HepG2 (cell line): ENCODE data around the gene BZW1. TPM values are rescaled to one million over a fixed set of nuclear protein-coding genes. Genes with fewer than 3 reads are reported as not detected.

Source experiments
- ELF3 ChIP-seq: IDR thresholded peaks from 2 replicates; pipeline ENCODE4 v1.6.1; 2016; ENCODE audit warnings: missing genetic modification reagents, missing compliant biosample characterization
- EP300 ChIP-seq, 3 experiments: sonication (generic) in 1 of 3; formaldehyde crosslinking in 1 of 3; IDR thresholded peaks; 2 replicates each; pipeline versions ENCODE4 v1.5.1 to v1.6.1; 2011 to 2020; ENCODE audit warnings: low read depth in 2 of 3, low read length in 2 of 3, borderline replicate concordance in 1 of 3, improper control_type of control experiment in 1 of 3, mild to moderate bottlenecking in 1 of 3, missing genetic modification reagents in 1 of 3, moderate library complexity in 1 of 3
- FOSL2 ChIP-seq: sonication (generic); formaldehyde crosslinking; IDR thresholded peaks from 2 replicates; pipeline ENCODE4 v1.4.0; 2020; ENCODE audit warnings: missing genetic modification reagents
- HIVEP1 ChIP-seq: sonication (generic); formaldehyde crosslinking; IDR thresholded peaks from 2 replicates; pipeline ENCODE4 v1.4.0; 2020; ENCODE audit warnings: mild to moderate bottlenecking, missing genetic modification reagents
- JUN ChIP-seq: sonication (generic); formaldehyde crosslinking; IDR thresholded peaks from 2 replicates; pipeline ENCODE4 v1.4.0; 2020; ENCODE audit warnings: mild to moderate bottlenecking, missing genetic modification reagents
- KDM4B ChIP-seq: sonication (generic); formaldehyde crosslinking; IDR thresholded peaks from 2 replicates; pipeline ENCODE4 v1.4.0; 2020; ENCODE audit warnings: missing genetic modification reagents
- MEIS1 ChIP-seq: sonication (generic); formaldehyde crosslinking; IDR thresholded peaks from 2 replicates; pipeline ENCODE4 v1.9.0; 2021; ENCODE audit warnings: mild to moderate bottlenecking, missing genetic modification reagents, moderate library complexity, borderline replicate concordance
- RCOR2 ChIP-seq: IDR thresholded peaks from 2 replicates; pipeline ENCODE4 v1.6.1; 2016; ENCODE audit warnings: missing biosample characterization, missing genetic modification reagents
- SAP130 ChIP-seq: IDR thresholded peaks from 2 replicates; pipeline ENCODE4 v1.6.1; 2016; ENCODE audit warnings: low read depth
- SOX13 ChIP-seq, 3 experiments: fragments of 450-650 bp in 1 of 3; sonication (generic) in 1 of 3; formaldehyde crosslinking in 1 of 3; IDR thresholded peaks in 2 of 3; conservative IDR thresholded peaks in 1 of 3; 2 replicates each; pipeline versions ENCODE4 v1.5.0 to v1.6.1; 2016 to 2020; ENCODE audit warnings: antibody characterized with exemption in 1 of 3, mild to moderate bottlenecking in 1 of 3, missing compliant biosample characterization in 1 of 3, missing genetic modification reagents in 1 of 3, moderate library complexity in 1 of 3
- SOX6 ChIP-seq, 2 experiments: fragments of 450-650 bp in 1 of 2; sonication (generic) in 1 of 2; formaldehyde crosslinking in 1 of 2; IDR thresholded peaks; 2 replicates each; pipeline versions ENCODE4 v1.4.0 to v1.6.1; 2017 to 2020; ENCODE audit warnings: antibody characterized with exemption in 1 of 2, mild to moderate bottlenecking in 1 of 2, missing genetic modification reagents in 1 of 2
- TEAD3 ChIP-seq: optimal IDR thresholded peaks from 2 replicates; pipeline ENCODE3; 2016; ENCODE audit warnings: borderline replicate concordance
- ZNF331 ChIP-seq: sonication (generic); formaldehyde crosslinking; IDR thresholded peaks from 2 replicates; pipeline ENCODE4 v1.4.0; 2020; ENCODE audit warnings: missing genetic modification reagents
- ZNF430 ChIP-seq: sonication (generic); formaldehyde crosslinking; IDR thresholded peaks from 2 replicates; pipeline ENCODE4 v1.9.0; 2021; ENCODE audit warnings: mild to moderate bottlenecking, missing genetic modification reagents
- ZSCAN9 ChIP-seq: IDR thresholded peaks from 2 replicates; pipeline ENCODE4 v1.6.1; 2016; ENCODE audit warnings: borderline replicate concordance
- polyA plus RNA-seq, 8 experiments: library from polyadenylated mRNA; depleted of rRNA in 3 of 8; stranded (reverse) in 7 of 8; unstranded in 1 of 8; fragments of >200 nt; fragmentation: Illumina TruSeq in 4 of 8; extraction: Trizol in 4 of 8; gene quantifications; 2 replicates each; pipeline versions ENCODE4 v1.2.1 to v1.2.3, GENCODE V29; 2011 to 2016; ENCODE audit warnings: low read depth in 4 of 8, missing spikeins in 1 of 8, mixed read lengths in 1 of 8; ENCODE audit not compliant: insufficient read depth in 1 of 8
- total RNA-seq, 5 experiments: library from RNA; depleted of rRNA; stranded (reverse); fragments of >200 nt; fragmentation: Illumina TruSeq; extraction: Trizol; gene quantifications; 2 replicates each; pipeline ENCODE4 v1.2.3, GENCODE V29; 2016; ENCODE audit warnings: low read depth in 1 of 5
- TF ChIP-seq, protein P1 (sequence below): IDR thresholded peaks from 2 replicates; pipeline ENCODE4 v1.6.1; 2016; ENCODE audit warnings: low read depth
- TF ChIP-seq, protein P2 (sequence below): sonication (generic); formaldehyde crosslinking; conservative IDR thresholded peaks from 2 replicates; pipeline ENCODE4 v1.4.0; 2020; ENCODE audit warnings: missing genetic modification reagents
- TF ChIP-seq, protein P3 (sequence below): IDR thresholded peaks from 2 replicates; pipeline ENCODE4 v1.6.1; 2016; ENCODE audit warnings: missing biosample characterization, missing genetic modification reagents, low read depth
- TF ChIP-seq, protein P4 (sequence below): sonication (generic); formaldehyde crosslinking; IDR thresholded peaks from 2 replicates; pipeline ENCODE4 v1.5.1; 2020; ENCODE audit warnings: mild to moderate bottlenecking, missing genetic modification reagents, borderline replicate concordance

Gene BZW1
- total and polyA plus RNA-seq, 2 of the 13 experiments (the other 11 are each of a cell fraction or from before 2014, with no cell fraction given), result 106 to 384 TPM

DNA sequence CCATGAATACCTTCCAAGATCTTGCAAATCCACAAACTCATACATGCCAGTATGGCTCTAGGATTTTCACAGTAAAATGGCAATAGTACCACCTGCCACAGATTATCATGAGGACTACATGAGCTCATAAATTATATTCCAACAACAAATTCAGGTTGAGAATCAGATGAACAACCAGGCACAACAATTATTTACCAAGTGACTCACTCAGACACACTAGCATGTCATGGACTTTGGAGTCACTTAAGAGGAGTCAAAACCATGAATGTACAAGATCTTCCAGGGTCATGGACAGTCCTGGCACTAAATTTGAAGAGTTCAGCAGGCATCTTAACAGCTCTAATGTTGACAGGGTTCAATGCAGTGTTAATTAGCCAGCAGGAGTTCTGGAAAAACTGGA lies 34.4 kb upstream of the BZW1 start (continued):
- TF ChIP-seq, protein P1, sequence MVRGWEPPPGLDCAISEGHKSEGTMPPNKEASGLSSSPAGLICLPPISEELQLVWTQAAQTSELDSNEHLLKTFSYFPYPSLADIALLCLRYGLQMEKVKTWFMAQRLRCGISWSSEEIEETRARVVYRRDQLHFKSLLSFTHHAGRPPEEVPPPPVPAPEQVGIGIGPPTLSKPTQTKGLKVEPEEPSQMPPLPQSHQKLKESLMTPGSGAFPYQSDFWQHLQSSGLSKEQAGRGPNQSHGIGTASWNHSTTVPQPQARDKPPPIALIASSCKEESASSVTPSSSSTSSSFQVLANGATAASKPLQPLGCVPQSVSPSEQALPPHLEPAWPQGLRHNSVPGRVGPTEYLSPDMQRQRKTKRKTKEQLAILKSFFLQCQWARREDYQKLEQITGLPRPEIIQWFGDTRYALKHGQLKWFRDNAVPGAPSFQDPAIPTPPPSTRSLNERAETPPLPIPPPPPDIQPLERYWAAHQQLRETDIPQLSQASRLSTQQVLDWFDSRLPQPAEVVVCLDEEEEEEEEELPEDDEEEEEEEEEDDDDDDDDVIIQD (CRISPR knock-in tag), result peak; percentile 72; the same call in 1 of the 2 replicates
- TF ChIP-seq ZNF430 (CRISPR knock-in tag), result no peak
- no peak for TF ChIP-seq ZSCAN9
- TF ChIP-seq SOX13 (IDR thresholded peaks at IDR 0.05), result no peak
- peak in 1 of 2 experiments; percentile 34; a peak in 1 of 4 replicates for TF ChIP-seq SOX13 (CRISPR knock-in tag; conservative IDR thresholded peaks at IDR 0.05 in 1 of 2, IDR thresholded peaks at IDR 0.05 in 1 of 2)
- TF ChIP-seq, protein P2, sequence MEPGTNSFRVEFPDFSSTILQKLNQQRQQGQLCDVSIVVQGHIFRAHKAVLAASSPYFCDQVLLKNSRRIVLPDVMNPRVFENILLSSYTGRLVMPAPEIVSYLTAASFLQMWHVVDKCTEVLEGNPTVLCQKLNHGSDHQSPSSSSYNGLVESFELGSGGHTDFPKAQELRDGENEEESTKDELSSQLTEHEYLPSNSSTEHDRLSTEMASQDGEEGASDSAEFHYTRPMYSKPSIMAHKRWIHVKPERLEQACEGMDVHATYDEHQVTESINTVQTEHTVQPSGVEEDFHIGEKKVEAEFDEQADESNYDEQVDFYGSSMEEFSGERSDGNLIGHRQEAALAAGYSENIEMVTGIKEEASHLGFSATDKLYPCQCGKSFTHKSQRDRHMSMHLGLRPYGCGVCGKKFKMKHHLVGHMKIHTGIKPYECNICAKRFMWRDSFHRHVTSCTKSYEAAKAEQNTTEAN, result peak; percentile 69; the same call in 1 of the 2 replicates
- TF ChIP-seq SOX6 (IDR thresholded peaks at IDR 0.05), result no peak
- peak; percentile 44; the same call in 1 of the 2 replicates for TF ChIP-seq SOX6 (CRISPR knock-in tag; IDR thresholded peaks at IDR 0.05)
- peak in 1 of 2 experiments; percentile 52; a peak in 2 of 4 replicates for TF ChIP-seq EP300 (IDR thresholded peaks at IDR 0.05; ENCODE audit: low read depth in 2 of 2, low read length in 2 of 2)
- TF ChIP-seq EP300 (CRISPR knock-in tag; IDR thresholded peaks at IDR 0.05; ENCODE audit: borderline replicate concordance), result 0 out of 2 replicates have a peak, but pooled peaks have one; percentile 22
- TF ChIP-seq FOSL2 (CRISPR knock-in tag), result peak; percentile 94
- peak; percentile 60 for TF ChIP-seq SAP130
- peak; percentile 57 for TF ChIP-seq ELF3 (CRISPR knock-in tag)
- peak; percentile 50; the same call in 1 of the 2 replicates for TF ChIP-seq RCOR2 (CRISPR knock-in tag)
- no peak for TF ChIP-seq HIVEP1 (CRISPR knock-in tag)
- no peak for TF ChIP-seq KDM4B (CRISPR knock-in tag)
- TF ChIP-seq, protein P3, sequence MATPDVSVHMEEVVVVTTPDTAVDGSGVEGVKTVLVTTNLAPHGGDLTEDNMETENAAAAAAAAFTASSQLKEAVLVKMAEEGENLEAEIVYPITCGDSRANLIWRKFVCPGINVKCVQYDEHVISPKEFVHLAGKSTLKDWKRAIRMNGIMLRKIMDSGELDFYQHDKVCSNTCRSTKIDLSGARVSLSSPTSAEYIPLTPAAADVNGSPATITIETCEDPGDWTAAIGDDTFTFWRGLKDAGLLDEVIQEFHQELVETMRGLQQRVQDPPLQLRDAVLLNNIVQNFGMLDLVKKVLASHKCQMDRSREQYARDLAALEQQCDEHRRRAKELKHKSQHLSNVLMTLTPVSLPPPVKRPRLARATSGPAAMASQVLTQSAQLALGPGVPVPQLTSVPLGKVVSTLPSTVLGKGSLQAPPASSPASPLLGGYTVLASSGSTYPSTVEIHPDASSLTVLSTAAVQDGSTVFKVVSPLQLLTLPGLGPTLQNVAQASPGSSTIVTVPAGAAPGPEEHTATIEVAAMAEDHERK, result no peak
- TF ChIP-seq, protein P4, sequence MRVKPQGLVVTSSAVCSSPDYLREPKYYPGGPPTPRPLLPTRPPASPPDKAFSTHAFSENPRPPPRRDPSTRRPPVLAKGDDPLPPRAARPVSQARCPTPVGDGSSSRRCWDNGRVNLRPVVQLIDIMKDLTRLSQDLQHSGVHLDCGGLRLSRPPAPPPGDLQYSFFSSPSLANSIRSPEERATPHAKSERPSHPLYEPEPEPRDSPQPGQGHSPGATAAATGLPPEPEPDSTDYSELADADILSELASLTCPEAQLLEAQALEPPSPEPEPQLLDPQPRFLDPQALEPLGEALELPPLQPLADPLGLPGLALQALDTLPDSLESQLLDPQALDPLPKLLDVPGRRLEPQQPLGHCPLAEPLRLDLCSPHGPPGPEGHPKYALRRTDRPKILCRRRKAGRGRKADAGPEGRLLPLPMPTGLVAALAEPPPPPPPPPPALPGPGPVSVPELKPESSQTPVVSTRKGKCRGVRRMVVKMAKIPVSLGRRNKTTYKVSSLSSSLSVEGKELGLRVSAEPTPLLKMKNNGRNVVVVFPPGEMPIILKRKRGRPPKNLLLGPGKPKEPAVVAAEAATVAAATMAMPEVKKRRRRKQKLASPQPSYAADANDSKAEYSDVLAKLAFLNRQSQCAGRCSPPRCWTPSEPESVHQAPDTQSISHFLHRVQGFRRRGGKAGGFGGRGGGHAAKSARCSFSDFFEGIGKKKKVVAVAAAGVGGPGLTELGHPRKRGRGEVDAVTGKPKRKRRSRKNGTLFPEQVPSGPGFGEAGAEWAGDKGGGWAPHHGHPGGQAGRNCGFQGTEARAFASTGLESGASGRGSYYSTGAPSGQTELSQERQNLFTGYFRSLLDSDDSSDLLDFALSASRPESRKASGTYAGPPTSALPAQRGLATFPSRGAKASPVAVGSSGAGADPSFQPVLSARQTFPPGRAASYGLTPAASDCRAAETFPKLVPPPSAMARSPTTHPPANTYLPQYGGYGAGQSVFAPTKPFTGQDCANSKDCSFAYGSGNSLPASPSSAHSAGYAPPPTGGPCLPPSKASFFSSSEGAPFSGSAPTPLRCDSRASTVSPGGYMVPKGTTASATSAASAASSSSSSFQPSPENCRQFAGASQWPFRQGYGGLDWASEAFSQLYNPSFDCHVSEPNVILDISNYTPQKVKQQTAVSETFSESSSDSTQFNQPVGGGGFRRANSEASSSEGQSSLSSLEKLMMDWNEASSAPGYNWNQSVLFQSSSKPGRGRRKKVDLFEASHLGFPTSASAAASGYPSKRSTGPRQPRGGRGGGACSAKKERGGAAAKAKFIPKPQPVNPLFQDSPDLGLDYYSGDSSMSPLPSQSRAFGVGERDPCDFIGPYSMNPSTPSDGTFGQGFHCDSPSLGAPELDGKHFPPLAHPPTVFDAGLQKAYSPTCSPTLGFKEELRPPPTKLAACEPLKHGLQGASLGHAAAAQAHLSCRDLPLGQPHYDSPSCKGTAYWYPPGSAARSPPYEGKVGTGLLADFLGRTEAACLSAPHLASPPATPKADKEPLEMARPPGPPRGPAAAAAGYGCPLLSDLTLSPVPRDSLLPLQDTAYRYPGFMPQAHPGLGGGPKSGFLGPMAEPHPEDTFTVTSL, result peak; percentile 89
- TF ChIP-seq TEAD3 (CRISPR knock-in tag), result peak; percentile 57
- peak; percentile 80; the same call in 1 of the 2 replicates for TF ChIP-seq JUN
- 0 out of 2 replicates have a peak, but pooled peaks have one; percentile 26 for TF ChIP-seq ZNF331
- TF ChIP-seq MEIS1 (CRISPR knock-in tag), result peak; percentile 47; the same call in 1 of the 2 replicates
